HEK293 (cell line): ENCODE results near the gene ITGB5.

ENCODE experiments used
- CTCF ChIA-PET: fragments of 350-600 bp; formaldehyde crosslinking; extraction: SDS; loops from one replicate; lab custom pipeline; 2021; ENCODE audit warnings: antibody characterized with exemption; lab: Yijun Ruan, JAX
- POLR2A ChIA-PET: fragments of 300-600 bp; formaldehyde crosslinking; extraction: SDS; loops from one replicate; lab custom pipeline; 2020; ENCODE audit warnings: antibody characterized with exemption, inconsistent platforms; lab: Yijun Ruan, JAX
- H3K27ac ChIP-seq: fragments of 200-500 bp; sonication (Bioruptor generic); 2 replicates; pipeline ENCODE4 v1.5.1; 2014; ENCODE audit warnings: low read depth, low read length, control low read depth, inconsistent platforms; ENCODE audit errors: extremely low read depth
- H3K36me3 ChIP-seq, 2 experiments: fragments of 200-500 bp in 1 of 2; sonication (Bioruptor generic) in 1 of 2; 1 replicate in 1 of 2; 2 replicates in 1 of 2; pipeline ENCODE4 v1.5.1; 2014 to 2017; ENCODE audit warnings: inconsistent platforms in 2 of 2, low read length in 2 of 2; ENCODE audit not compliant: control insufficient read depth in 2 of 2, insufficient read depth in 1 of 2
- H3K4me1 ChIP-seq: fragments of 200-500 bp; sonication (Bioruptor generic); 2 replicates; pipeline ENCODE4 v1.5.1; 2014; ENCODE audit warnings: mild to moderate bottlenecking, low read length, inconsistent platforms; ENCODE audit not compliant: control insufficient read depth, insufficient read depth
- H3K4me3 ChIP-seq: 2 replicates; pipeline ENCODE4 v1.5.1; 2011; ENCODE audit warnings: low read depth, mild to moderate bottlenecking, control low read depth, low read length, moderate library complexity
- H3K9me3 ChIP-seq: fragments of 200-500 bp; sonication (Bioruptor generic); 2 replicates; pipeline ENCODE4 v1.5.1; 2014; ENCODE audit warnings: low read depth, low read length, inconsistent platforms; ENCODE audit not compliant: control insufficient read depth, insufficient read depth
- CTCF ChIP-seq: fragments of 450-650 bp; formaldehyde crosslinking; IDR thresholded peaks from 2 replicates; pipeline ENCODE4 v1.5.1; 2016; ENCODE audit warnings: missing biosample characterization, missing genetic modification characterization
- GLI4 ChIP-seq: fragments of 450-650 bp; formaldehyde crosslinking; IDR thresholded peaks from 2 replicates; pipeline ENCODE4 v1.5.1; 2016; ENCODE audit warnings: missing biosample characterization, missing genetic modification characterization
- HOXA7 ChIP-seq: sonication (generic); formaldehyde crosslinking; IDR thresholded peaks from 2 replicates; pipeline ENCODE4 v1.8.1; 2022; ENCODE audit warnings: missing genetic modification reagents, borderline replicate concordance
- IKZF3 ChIP-seq: fragments of 450-650 bp; IDR thresholded peaks from 2 replicates; pipeline ENCODE4 v1.5.0; 2018; ENCODE audit warnings: missing biosample characterization, mild to moderate bottlenecking, missing genetic modification characterization, moderate library complexity
- KLF17 ChIP-seq: fragments of 450-650 bp; formaldehyde crosslinking; IDR thresholded peaks from 2 replicates; pipeline ENCODE4 v1.5.1; 2016; ENCODE audit warnings: missing biosample characterization, missing genetic modification characterization
- PATZ1 ChIP-seq: fragments of 450-650 bp; formaldehyde crosslinking; IDR thresholded peaks from 2 replicates; pipeline ENCODE4 v1.5.1; 2016; ENCODE audit warnings: missing biosample characterization, missing genetic modification characterization
- SP2 ChIP-seq: fragments of 450-650 bp; formaldehyde crosslinking; IDR thresholded peaks from 2 replicates; pipeline ENCODE4 v1.5.1; 2016; ENCODE audit warnings: missing biosample characterization, missing genetic modification characterization
- ZBTB1 ChIP-seq: fragments of 450-650 bp; formaldehyde crosslinking; IDR thresholded peaks from 2 replicates; pipeline ENCODE4 v1.5.1; 2016; ENCODE audit warnings: missing biosample characterization, missing genetic modification characterization
- ZBTB48 ChIP-seq: fragments of 450-650 bp; formaldehyde crosslinking; IDR thresholded peaks from 2 replicates; pipeline ENCODE4 v1.5.1; 2016; ENCODE audit warnings: missing biosample characterization, missing genetic modification characterization
- ZBTB7A ChIP-seq: fragments of 450-650 bp; formaldehyde crosslinking; IDR thresholded peaks from 2 replicates; pipeline ENCODE4 v1.5.1; 2016; ENCODE audit warnings: low read depth, missing biosample characterization, missing genetic modification characterization
- ZFP37 ChIP-seq: fragments of 450-650 bp; formaldehyde crosslinking; IDR thresholded peaks from 2 replicates; pipeline ENCODE4 v1.5.1; 2016; ENCODE audit warnings: missing biosample characterization, missing genetic modification characterization
- ZNF184 ChIP-seq: fragments of 450-650 bp; IDR thresholded peaks from 2 replicates; pipeline ENCODE4 v1.5.1; 2018; ENCODE audit warnings: missing biosample characterization, mild to moderate bottlenecking, missing genetic modification characterization
- ZNF266 ChIP-seq: fragments of 450-650 bp; formaldehyde crosslinking; IDR thresholded peaks from 2 replicates; pipeline ENCODE4 v1.5.1; 2016; ENCODE audit warnings: missing biosample characterization, missing genetic modification characterization, low read depth
- ZNF302 ChIP-seq: fragments of 450-650 bp; formaldehyde crosslinking; IDR thresholded peaks from 2 replicates; pipeline ENCODE4 v1.5.1; 2016; ENCODE audit warnings: missing biosample characterization, missing genetic modification characterization, low read depth
- ZNF596 ChIP-seq: fragments of 450-650 bp; IDR thresholded peaks from 2 replicates; pipeline ENCODE4 v1.5.0; 2018; ENCODE audit warnings: missing biosample characterization, mild to moderate bottlenecking, missing genetic modification characterization, moderate library complexity
- ZNF626 ChIP-seq: fragments of 450-650 bp; sonication (Bioruptor Pico); formaldehyde crosslinking; IDR thresholded peaks from 2 replicates; pipeline ENCODE4 v1.5.1; 2018; ENCODE audit warnings: missing biosample characterization, missing genetic modification characterization, inconsistent platforms
- ZNF658 ChIP-seq: fragments of 450-650 bp; formaldehyde crosslinking; IDR thresholded peaks from 2 replicates; pipeline ENCODE4; 2016; ENCODE audit warnings: missing biosample characterization, missing genetic modification characterization
- ZNF660 ChIP-seq: fragments of 450-650 bp; IDR thresholded peaks from 2 replicates; pipeline ENCODE4 v1.5.1; 2018; ENCODE audit warnings: missing biosample characterization, mild to moderate bottlenecking, missing genetic modification characterization
- ZNF707 ChIP-seq: fragments of 450-650 bp; formaldehyde crosslinking; IDR thresholded peaks from 2 replicates; pipeline ENCODE4 v1.5.1; 2016; ENCODE audit warnings: missing biosample characterization, missing genetic modification characterization
- ZNF747 ChIP-seq: fragments of 450-650 bp; formaldehyde crosslinking; IDR thresholded peaks from 2 replicates; pipeline ENCODE4 v1.5.1; 2016; ENCODE audit warnings: missing biosample characterization, missing genetic modification characterization

ITGB5 gene

GRCh38 chr3:124843047-124843446 is 44.1 kb downstream of the ITGB5 start:
- CTCF ChIA-PET: no interaction called here
- Histone ChIP-seq H3K4me1 (no peaks in the 10 kb centered on the region), H3K9me3 (no peaks in the 10 kb centered on the region), H3K27ac (no peak overlapping the region), H3K4me3 (no peak overlapping the region), H3K36me3 (peaks cover 0 to 31% of the 10 kb centered on the region in 2 experiments; a peak in 1 of 3 replicates)
- no peak for TF ChIP-seq ZNF184 (tag by site-specific recombination)
- TF ChIP-seq ZNF747 (tag by site-specific recombination): no peak
- no peak for TF ChIP-seq IKZF3
- POLR2A ChIA-PET: no interaction called here

- Histone ChIP-seq H3K36me3 (peaks cover 0 to 20% of the 10 kb centered on the region in 2 experiments; a peak in 1 of 3 replicates), H3K4me1 (no peaks in the 10 kb centered on the region), H3K9me3 (no peaks in the 10 kb centered on the region), H3K4me3 (no peak overlapping the region), H3K27ac (no peak overlapping the region)
- no peak for TF ChIP-seq GLI4
- no peak for TF ChIP-seq PATZ1 (tag by site-specific recombination)
- no peak for TF ChIP-seq ZBTB48
- TF ChIP-seq ZNF596 (tag by site-specific recombination): no peak
- TF ChIP-seq HOXA7 (CRISPR knock-in tag): no peak
- no peak for TF ChIP-seq ZNF302 (tag by site-specific recombination)
- CTCF ChIA-PET: no interaction called here
- POLR2A ChIA-PET: no interaction called here
Observed at GRCh38 chr3:124841517-124841916, 45.6 kb downstream of the ITGB5 start.

- H3K4me3 ChIP-seq: no peak overlapping the region
- H3K9me3 ChIP-seq: no peaks in the 10 kb centered on the region
- POLR2A ChIA-PET: interaction anchor here (0.7 kb wide), 1 partner anchor 1239 kb away, joined by 4 read pairs; no protein-coding TSS in a partner anchor
- TF ChIP-seq ZNF266 (tag by site-specific recombination): no peak
- TF ChIP-seq CTCF: no peak
- no peak for TF ChIP-seq SP2
- TF ChIP-seq ZNF707 (tag by site-specific recombination): no peak
- no peak for TF ChIP-seq ZNF658
- TF ChIP-seq KLF17 (tag by site-specific recombination): no peak
- no peak for TF ChIP-seq ZNF660 (tag by site-specific recombination)
- no peak for TF ChIP-seq ZFP37 (tag by site-specific recombination)
- no peak for TF ChIP-seq ZNF626 (tag by site-specific recombination)
- no peak for TF ChIP-seq ZBTB7A
- no peak for TF ChIP-seq ZBTB1 (tag by site-specific recombination)
- CTCF ChIA-PET: no interaction called here
- H3K27ac ChIP-seq: no peak overlapping the region
- peaks cover 0 to 20% of the 10 kb centered on the region in 2 experiments; a peak in 1 of 3 replicates for H3K36me3 ChIP-seq
- H3K4me1 ChIP-seq: peaks cover under 1% of the 10 kb centered on the region; the same call in 1 of the 2 replicates
Observed at GRCh38 chr3:124840331-124840730, 46.8 kb downstream of the ITGB5 start.
